Thymus (tissue), 11 donors: ENCODE results near the gene PMM2. TPM values are rescaled to one million over a fixed set of nuclear protein-coding genes. Genes with fewer than 3 reads are reported as not detected.
"Not testable (repeated sequence)": the region's sequence is repeated elsewhere in the genome, so short reads cannot be mapped to it uniquely, and the experiment has no call there.

Experiments used
- DNase-seq, 9 donors: peaks; one replicate each; pipeline ENCODE4 v3.0.0-alpha.2; 2013; ENCODE audit warnings: low spot score in 9 of 9, low read depth in 6 of 9, missing footprints in 1 of 9
- H3K27ac ChIP-seq, 2 donors: one replicate each; pipeline ENCODE4 v1.5.1; 2013; ENCODE audit warnings: control low read depth in 1 of 2, low read depth in 1 of 2, low read length in 1 of 2, mild to moderate bottlenecking in 1 of 2, moderate library complexity in 1 of 2
- H3K27me3 ChIP-seq, 2 donors: one replicate each; pipeline ENCODE4 v1.5.1; 2013; ENCODE audit warnings: low read length in 1 of 2; ENCODE audit not compliant: control insufficient read depth in 2 of 2, insufficient read depth in 1 of 2
- H3K36me3 ChIP-seq, 2 donors: one replicate each; pipeline ENCODE4 v1.5.1; 2013; ENCODE audit warnings: low read length in 1 of 2, mild to moderate bottlenecking in 1 of 2, moderate library complexity in 1 of 2; ENCODE audit not compliant: control insufficient read depth in 2 of 2, insufficient read depth in 2 of 2
- H3K4me1 ChIP-seq, 2 donors: one replicate each; pipeline ENCODE4 v1.5.1; 2013; ENCODE audit warnings: low read length in 2 of 2; ENCODE audit not compliant: control insufficient read depth in 2 of 2, insufficient read depth in 2 of 2
- H3K4me3 ChIP-seq, 2 donors: one replicate each; pipeline ENCODE4 v1.5.1; 2013; ENCODE audit warnings: low read length in 2 of 2, control low read depth in 1 of 2, mild to moderate bottlenecking in 1 of 2
- H3K9me3 ChIP-seq, 2 donors: one replicate each; pipeline ENCODE4 v1.5.1; 2013; ENCODE audit warnings: low read length in 1 of 2, mild to moderate bottlenecking in 1 of 2; ENCODE audit not compliant: control insufficient read depth in 2 of 2, insufficient read depth in 1 of 2
- WGBS: extraction: QIAGEN DNeasy Blood & Tissue Kit; methylation state at CpG from one replicate; pipeline ENCODE4 v1.1.7; 2013; 5-methylcytosine and 5-hydroxymethylcytosine counted together
- polyA plus RNA-seq: library from polyadenylated mRNA; stranded (reverse); fragments of 200-250 nt; gene quantifications from one replicate; pipeline ENCODE4 v1.2.3, GENCODE V29; 2013
- total RNA-seq: library from RNA; stranded (reverse); fragments of 120-200 nt; gene quantifications from one replicate; pipeline ENCODE4 v1.2.4, GENCODE V29; 2013
- donor health status: healthy.

PMM2 gene
- total and polyA plus RNA-seq, 2 donors, result 13.8 to 18.6 TPM

DNA sequence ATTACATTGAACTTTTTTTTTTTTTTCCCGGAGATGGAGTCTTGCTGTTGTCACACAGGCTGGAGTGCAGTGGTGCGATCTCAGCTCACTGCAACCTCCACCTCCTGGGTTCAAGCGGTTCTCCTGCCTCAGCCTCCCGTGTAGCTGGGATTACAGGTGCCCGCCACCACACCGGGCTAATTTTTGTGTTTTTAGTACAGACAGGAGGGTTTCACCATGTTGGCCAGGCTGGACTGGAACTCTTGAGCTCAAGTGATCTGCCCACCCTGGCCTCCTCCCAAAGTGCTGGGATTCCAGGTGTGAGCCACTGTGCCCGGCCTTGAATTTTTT lies 76.2 kb downstream of the PMM2 start:
- WGBS, result 98% methylated on average over 7 of the region's 7 CpGs
- H3K27me3 ChIP-seq, H3K36me3 ChIP-seq, H3K4me3 ChIP-seq, DNase-seq, H3K9me3 ChIP-seq, H3K27ac ChIP-seq: not testable (repeated sequence)
- peaks cover 15 to 20% of the 10 kb centered on the region in 2 donors for H3K4me1 ChIP-seq

- Histone ChIP-seq H3K36me3 (no peaks in the 10 kb centered on the region), H3K9me3 (no peaks in the 10 kb centered on the region), H3K27me3 (no peaks in the 10 kb centered on the region), H3K27ac (peak overlapping the region in 1 of 2 donors; percentile 52), H3K4me1 (peaks cover 14 to 19% of the 10 kb centered on the region in 2 donors), H3K4me3 (no peak overlapping the region)
- no peak for DNase-seq
- 63% methylated on average over 6 of the region's 6 CpGs for WGBS
These were observed 76.7 kb downstream of the PMM2 start for GRCh38 chr16:8874388-8874787.

GRCh38 chr16:8875317-8875716 lies 77.7 kb downstream of the PMM2 start:
- not testable (repeated sequence) for H3K27ac ChIP-seq, H3K9me3 ChIP-seq, H3K4me3 ChIP-seq, DNase-seq, H3K36me3 ChIP-seq, H3K27me3 ChIP-seq
- 70% methylated on average over 7 of the region's 7 CpGs for WGBS
- H3K4me1 ChIP-seq, result peaks cover 14 to 17% of the 10 kb centered on the region in 2 donors

DNA sequence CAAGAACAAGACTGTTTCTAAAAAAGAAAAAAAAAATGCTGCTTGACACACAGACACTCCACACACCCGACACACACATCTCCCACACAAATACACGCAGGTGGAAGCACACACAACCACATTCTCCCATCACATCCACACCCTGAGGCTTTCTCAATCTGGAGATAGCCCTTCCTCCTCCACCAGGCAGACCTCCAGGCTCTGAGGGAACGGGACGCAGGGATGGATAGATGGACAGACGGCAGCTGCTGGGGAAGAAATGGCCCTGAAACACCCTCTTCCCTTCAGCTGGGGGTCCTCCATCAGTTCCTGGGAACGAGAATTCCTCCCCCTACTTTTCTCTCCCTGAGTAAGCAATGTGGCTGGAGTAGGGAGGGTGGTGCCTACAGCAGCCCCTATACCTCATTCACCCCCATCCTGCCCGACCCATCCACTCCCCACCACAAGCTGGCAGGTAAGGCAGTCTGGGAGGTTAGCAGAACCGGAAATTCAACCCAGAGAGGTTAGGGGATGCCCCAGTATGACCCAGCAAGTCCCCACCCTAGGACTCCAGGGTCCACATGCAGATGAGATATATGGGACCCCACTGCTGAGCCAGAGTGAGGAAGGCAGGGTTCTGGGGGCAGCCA lies 80.4 kb downstream of the PMM2 start:
- peaks cover 3% of the 10 kb centered on the region in 2 donors for H3K4me1 ChIP-seq
- H3K9me3 ChIP-seq, result no peaks in the 10 kb centered on the region
- DNase-seq, result no peak
- 83% methylated on average over 8 of the region's 8 CpGs for WGBS
- no peaks in the 10 kb centered on the region for H3K27me3 ChIP-seq
- peak overlapping the region in 1 of 2 donors; percentile 33 for H3K27ac ChIP-seq
- no peaks in the 10 kb centered on the region for H3K36me3 ChIP-seq
- H3K4me3 ChIP-seq, result no peak overlapping the region

DNA sequence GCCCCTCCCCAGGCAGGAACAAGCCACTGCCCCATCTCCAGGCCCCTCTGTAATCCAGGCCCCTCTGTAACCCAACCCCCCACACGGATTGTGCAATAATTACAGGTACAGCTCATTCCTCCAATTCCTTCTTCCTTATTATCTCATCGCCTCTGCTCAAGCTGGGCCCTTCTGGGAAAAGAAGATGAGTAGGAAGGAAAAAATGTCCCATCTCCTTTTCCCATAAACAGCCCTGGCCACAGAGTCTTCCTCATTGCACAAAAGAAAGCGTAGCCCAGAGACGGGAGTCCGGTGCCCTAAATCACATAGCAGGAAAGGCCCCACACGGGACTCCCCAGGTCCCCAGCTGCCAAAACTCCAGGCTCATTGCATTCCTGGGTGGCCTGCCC lies 80.9 kb downstream of the PMM2 start:
- Histone ChIP-seq H3K9me3 (no peaks in the 10 kb centered on the region), H3K27me3 (no peaks in the 10 kb centered on the region), H3K4me3 (no peak overlapping the region), H3K36me3 (no peaks in the 10 kb centered on the region), H3K4me1 (peaks cover 3% of the 10 kb centered on the region in 2 donors), H3K27ac (peak overlapping the region in 1 of 2 donors; percentile 33)
- 90% methylated on average over 6 of the region's 6 CpGs for WGBS
- DNase-seq, result no peak

DNA sequence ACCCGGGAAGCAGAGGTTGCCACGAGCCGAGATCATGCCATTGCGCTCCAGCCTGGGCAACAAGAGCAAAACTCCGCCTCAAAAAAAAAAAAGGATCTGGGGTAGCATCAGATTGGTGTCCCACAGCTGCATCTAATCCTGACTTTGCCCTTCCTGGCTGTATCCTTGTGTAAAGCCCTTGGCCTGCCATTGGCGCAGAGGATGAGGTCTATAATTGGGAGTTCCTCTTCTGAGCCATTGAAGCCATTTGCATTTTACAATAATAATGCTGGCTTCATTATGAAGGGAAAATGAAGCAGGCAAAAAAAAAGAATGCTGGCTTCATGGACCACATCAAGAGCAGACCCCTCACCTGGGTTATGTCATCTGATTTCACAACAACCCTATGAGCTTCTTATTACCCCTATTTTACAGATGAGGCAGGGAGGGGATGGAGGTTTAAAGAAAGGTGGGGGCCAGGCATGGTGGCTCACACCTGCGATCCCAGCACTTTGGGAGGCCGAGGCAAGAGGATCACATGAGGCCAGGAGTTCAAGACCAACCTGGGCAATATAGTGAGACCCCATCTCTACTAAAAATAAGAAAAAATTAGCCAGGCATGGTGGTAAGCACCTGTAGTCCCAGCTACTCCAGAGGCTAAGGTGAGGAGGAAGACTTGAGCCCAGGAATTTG lies 83.3 kb downstream of the PMM2 start:
- Histone ChIP-seq H3K4me1 (peaks cover 3% of the 10 kb centered on the region in 2 donors), H3K27ac (no peak overlapping the region), H3K9me3 (no peaks in the 10 kb centered on the region), H3K4me3 (no peak overlapping the region), H3K36me3 (no peaks in the 10 kb centered on the region), H3K27me3 (peaks cover 0 to 11% of the 10 kb centered on the region in 2 donors)
- 95% methylated on average over 8 of the region's 8 CpGs for WGBS
- no peak for DNase-seq

- Histone ChIP-seq H3K4me1 (peaks cover 3% of the 10 kb centered on the region in 2 donors), H3K36me3 (no peaks in the 10 kb centered on the region), H3K27me3 (peaks cover 0 to 19% of the 10 kb centered on the region in 2 donors), H3K9me3 (no peaks in the 10 kb centered on the region), H3K4me3 (no peak within 1 kb of the TSS), H3K27ac (no peak within 1 kb of the TSS)
- no peak for DNase-seq
- 90% methylated on average over 10 of the region's 10 CpGs for WGBS
These were observed 84.5 kb downstream of the PMM2 start, which contains the start of gene LITAFD for GRCh38 chr16:8882041-8882617. LITAFD (plus strand) TSS chr16:8882351; CDS start chr16:8884356, 2,005 bp downstream.

DNA sequence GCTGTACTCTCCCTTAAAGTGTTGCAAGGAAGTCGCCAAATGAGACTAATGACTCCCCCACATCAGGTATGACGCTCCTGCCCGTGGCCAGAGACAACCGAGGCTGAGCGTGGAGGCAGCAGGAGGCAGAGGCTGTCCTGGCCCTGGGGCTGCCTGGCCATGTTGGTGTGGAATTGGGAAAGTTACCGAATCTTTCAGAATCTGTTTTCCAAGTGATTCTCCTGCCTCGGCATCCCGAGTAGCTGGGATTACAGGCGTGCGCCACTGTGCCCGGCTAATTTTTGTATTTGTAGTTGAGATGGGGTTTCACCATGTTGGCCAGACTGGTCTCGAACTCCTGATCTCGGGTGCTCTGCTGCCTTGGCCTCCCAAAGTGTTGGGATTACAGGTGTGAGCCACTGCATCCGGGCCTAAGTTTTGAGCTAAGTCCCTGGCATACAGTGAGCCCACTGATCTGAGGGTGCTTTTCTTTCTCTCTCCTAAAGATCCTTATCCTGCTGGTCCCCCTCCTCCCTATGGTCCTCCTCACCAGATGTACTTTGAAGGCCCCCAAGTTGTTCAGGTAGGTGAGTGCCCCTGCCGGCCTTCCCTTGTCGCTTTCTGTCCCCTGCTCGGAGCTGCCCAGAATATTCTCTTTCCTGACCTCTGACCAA lies 85.2 kb downstream of the PMM2 start:
- H3K4me3 ChIP-seq, result no peak overlapping the region
- peaks cover 1 to 6% of the 10 kb centered on the region in 2 donors for H3K36me3 ChIP-seq
- H3K4me1 ChIP-seq, result peaks cover 3% of the 10 kb centered on the region in 2 donors
- peaks cover 0 to 19% of the 10 kb centered on the region in 2 donors for H3K27me3 ChIP-seq
- no peak for DNase-seq
- H3K9me3 ChIP-seq, result no peaks in the 10 kb centered on the region
- H3K27ac ChIP-seq, result no peak overlapping the region
- WGBS, result 93% methylated on average over 17 of the region's 17 CpGs
